Kidney (tissue), 14 donors: Measurements from ENCODE around the gene RABGEF1. TPM values are rescaled to one million over a fixed set of nuclear protein-coding genes. Genes with fewer than 3 reads are reported as not detected.
"Not testable (repeated sequence)": the region's sequence is repeated elsewhere in the genome, so short reads cannot be mapped to it uniquely, and the experiment has no call there.

Experiments used
- DNase-seq, 5 donors: peaks; one replicate each; pipeline ENCODE4 v3.0.0-alpha.2; 2013 to 2020
- FAIRE-seq: peaks from 2 replicates; lab custom pipeline; 2012; peaks lifted over from hg19 to GRCh38; lab: Jason Lieb, UNC
- H3K27ac ChIP-seq, 2 donors: one replicate each; pipeline ENCODE4 v1.7.0; 2013; ENCODE audit warnings: low read depth in 2 of 2, low read length in 2 of 2, inconsistent platforms in 1 of 2
- H3K27me3 ChIP-seq: one replicate; pipeline ENCODE4 v1.7.1; 2013; ENCODE audit warnings: low read length, inconsistent platforms; ENCODE audit not compliant: control insufficient read depth, insufficient read depth
- H3K36me3 ChIP-seq, 3 donors: one replicate each; pipeline versions ENCODE4 v1.7.0 to v1.7.1; 2013; ENCODE audit warnings: low read length in 3 of 3, control low read depth in 1 of 3, inconsistent platforms in 1 of 3; ENCODE audit not compliant: insufficient read depth in 3 of 3, control insufficient read depth in 2 of 3
- H3K4me1 ChIP-seq, 3 donors: one replicate each; pipeline versions ENCODE4 v1.7.0 to v1.7.1; 2013; ENCODE audit warnings: low read length in 3 of 3, inconsistent platforms in 1 of 3, low read depth in 1 of 3; ENCODE audit not compliant: control insufficient read depth in 2 of 3, insufficient read depth in 2 of 3
- H3K4me3 ChIP-seq, 3 donors: one replicate each; pipeline versions ENCODE4 v1.7.0 to v1.8.1; 2013; ENCODE audit warnings: low read length in 3 of 3, control low read depth in 1 of 3, inconsistent platforms in 1 of 3
- H3K9ac ChIP-seq, 3 donors: one replicate each; pipeline versions ENCODE4 v1.7.0 to v1.7.1; 2013; ENCODE audit warnings: low read length in 3 of 3, control low read depth in 1 of 3, inconsistent platforms in 1 of 3
- H3K9me3 ChIP-seq, 3 donors: one replicate each; pipeline versions ENCODE4 v1.7.0 to v1.7.1; 2013; ENCODE audit warnings: low read length in 3 of 3, control low read depth in 1 of 3, inconsistent platforms in 1 of 3; ENCODE audit not compliant: control insufficient read depth in 2 of 3, insufficient read depth in 1 of 3
- CTCF ChIP-seq: IDR thresholded peaks from 3 replicates; pipeline ENCODE4 v1.5.1; 2012; ENCODE audit warnings: mild to moderate bottlenecking, moderate library complexity, borderline replicate concordance; ENCODE audit not compliant: insufficient read depth; ENCODE audit errors: extremely low read depth
- intact Hi-C: fragments of 100-400 bp; cut with DNase I; formaldehyde crosslinking; loops from one replicate; pipeline ENCODE4 v1.11.1; 2022
- polyA plus RNA-seq: library from polyadenylated mRNA; stranded (reverse); fragments of 350-450 nt; fragmentation: Illumina TruSeq; extraction: RNeasy Lipid Tissue Mini Kit (QIAGEN cat#74804); gene quantifications from one replicate; pipeline ENCODE4 v1.2.3, GENCODE V29; 2014; ENCODE audit warnings: low read depth, low replicate concordance; ENCODE audit not compliant: insufficient read depth
- total RNA-seq: library from RNA; stranded (reverse); fragmentation: NEBNext Ultra II Directional; extraction: Animal tissue kit (Norgen Biotek cat#: 25700); gene quantifications from one replicate; pipeline ENCODE4 v1.2.1, GENCODE V29; 2021
- donor health status: control.
- donor health status: control.
- donor health status: control.
- donor health status: control.
- donor health status: control.
- donor health status: DM: yes; HTN: yes; CAD: no.
- donor health status: Normal renal cell carcinoma (clear cell type).

RABGEF1 gene
- total and polyA plus RNA-seq, 2 donors from 2014 or later: 12.8 to 26.8 TPM

GRCh38 chr7:66713687-66714086 lies 26.8 kb upstream of the RABGEF1 start:
- no peak overlapping the region for H3K9ac ChIP-seq
- H3K27me3 ChIP-seq: no peaks in the 10 kb centered on the region
- DNase-seq: no peak
- no peak for FAIRE-seq
- H3K27ac ChIP-seq: no peak overlapping the region
- H3K4me3 ChIP-seq: no peak overlapping the region
- H3K9me3 ChIP-seq: peaks cover 0 to 4% (median 2%) of the 10 kb centered on the region in 3 donors
- peaks cover 0 to 3% (median 0%) of the 10 kb centered on the region in 3 donors for H3K36me3 ChIP-seq
- no peaks in the 10 kb centered on the region for H3K4me1 ChIP-seq
- no peak for TF ChIP-seq CTCF
- intact Hi-C loops: no loop called here

- FAIRE-seq, H3K4me3 ChIP-seq, intact Hi-C loops, H3K9ac ChIP-seq, H3K4me1 ChIP-seq, DNase-seq, H3K9me3 ChIP-seq, H3K27ac ChIP-seq, H3K27me3 ChIP-seq, H3K36me3 ChIP-seq: not testable (repeated sequence)
Observed at GRCh38 chr7:66716634-66717033, 23.9 kb upstream of the RABGEF1 start.

GRCh38 chr7:66720561-66720960 lies 20.0 kb upstream of the RABGEF1 start:
- intact Hi-C loops: no loop called here
- Histone ChIP-seq H3K9ac (no peak overlapping the region), H3K4me1 (no peaks in the 10 kb centered on the region), H3K4me3 (no peak overlapping the region), H3K36me3 (peaks cover 0 to 3% (median 0%) of the 10 kb centered on the region in 3 donors), H3K9me3 (no peaks in the 10 kb centered on the region), H3K27ac (no peak overlapping the region), H3K27me3 (no peaks in the 10 kb centered on the region)
- no peak for TF ChIP-seq CTCF
- DNase-seq (no peak), FAIRE-seq (no peak)

GRCh38 chr7:66725843-66726242 lies 14.7 kb upstream of the RABGEF1 start:
- Histone ChIP-seq H3K27ac (no peak overlapping the region), H3K9ac (no peak overlapping the region), H3K4me1 (no peaks in the 10 kb centered on the region), H3K9me3 (no peaks in the 10 kb centered on the region), H3K27me3 (no peaks in the 10 kb centered on the region), H3K4me3 (no peak overlapping the region), H3K36me3 (no peaks in the 10 kb centered on the region)
- no peak for TF ChIP-seq CTCF
- no peak for FAIRE-seq
- no peak for DNase-seq
- intact Hi-C loops: no loop called here
